Activated CD4-positive, alpha-beta memory T cell treated with anti-CD3 and anti-CD28 coated beads, Interleukin-2, amount 10 ng/mL, durations not matched to agents 7 days and 5 days (primary cell): Measurements from ENCODE around the gene MDM4. TPM values are rescaled to one million over a fixed set of nuclear protein-coding genes. Genes with fewer than 3 reads are reported as not detected.

ENCODE experiments used
- CTCF ChIA-PET: fragments of 350-600 bp; sonication (Branson Sonifier 250); formaldehyde crosslinking; loops from one replicate; lab custom pipeline; 2021; ENCODE audit warnings: antibody characterized with exemption, inconsistent platforms; lab: Charles Lee
- POLR2A ChIA-PET: fragments of 350-600 bp; sonication (Branson Sonifier 250); formaldehyde crosslinking; loops from one replicate; lab custom pipeline; 2021; ENCODE audit warnings: antibody characterized with exemption; lab: Charles Lee
- DNase-seq: peaks from one replicate; pipeline ENCODE4 v3.0.0-alpha.2; 2020
- H3K27ac Mint-ChIP-seq: one replicate; pipeline ENCODE4 v1.8.0; 2021; ENCODE audit warnings: mild to moderate bottlenecking, mixed read lengths
- H3K27me3 Mint-ChIP-seq: one replicate; pipeline ENCODE4 v1.8.0; 2021; ENCODE audit warnings: mixed read lengths
- H3K36me3 Mint-ChIP-seq: one replicate; pipeline ENCODE4 v1.8.0; 2021; ENCODE audit warnings: low read depth, mixed read lengths
- H3K4me1 Mint-ChIP-seq: one replicate; pipeline ENCODE4 v1.8.0; 2021; ENCODE audit warnings: mixed read lengths
- H3K4me3 Mint-ChIP-seq: one replicate; pipeline ENCODE4 v1.8.0; 2021; ENCODE audit warnings: mild to moderate bottlenecking, mixed read lengths
- H3K9me3 Mint-ChIP-seq: one replicate; pipeline ENCODE4 v1.8.0; 2021; ENCODE audit warnings: mixed read lengths
- total RNA-seq, 2 experiments: library from RNA; stranded (reverse); gene quantifications; one replicate each; pipeline ENCODE4 v1.2.3, GENCODE V29; 2021

MDM4 gene
- total RNA-seq: 10 to 100 TPM; 85.1 to 95.4 TPM

GRCh38 chr1:204516180-204516879, at the start of gene MDM4:
Gene MDM4 (plus strand): TSS chr1:204516406. CDS start chr1:204525519, 9,113 bp downstream.
- H3K36me3 Mint-ChIP-seq: peaks cover 23% of the 10 kb centered on the region
- no peaks in the 10 kb centered on the region for H3K9me3 Mint-ChIP-seq
- H3K4me1 Mint-ChIP-seq: peaks cover 64% of the 10 kb centered on the region
- H3K27ac Mint-ChIP-seq: no peak within 1 kb of the TSS
- H3K27me3 Mint-ChIP-seq: no peaks in the 10 kb centered on the region
- ChIA-PET CTCF (interaction anchor here (0.6 to 7.2 kb wide), 22 partner anchors 9 to 292 kb away, joined by 3 to 71 read pairs (median 4); partner anchors contain the start of gene PIK3C2B), POLR2A (interaction anchor here (0.6 to 6.4 kb wide), 30 partner anchors 10 to 1227 kb away, joined by 3 to 140 read pairs (median 5); partner anchors contain the start of gene PIK3C2B)
- peak; percentile 95 for DNase-seq
- H3K4me3 Mint-ChIP-seq: no peak within 1 kb of the TSS

GRCh38 chr1:204466416-204467405, 49.5 kb upstream of the MDM4 start:
- H3K27me3 Mint-ChIP-seq: no peaks in the 10 kb centered on the region
- H3K27ac Mint-ChIP-seq: no peak overlapping the region
- no peaks in the 10 kb centered on the region for H3K9me3 Mint-ChIP-seq
- H3K36me3 Mint-ChIP-seq: peaks cover 52% of the 10 kb centered on the region
- POLR2A ChIA-PET: interaction anchor here (0.9 to 1.2 kb wide), 3 partner anchors 12 to 26 kb away, joined by 3 to 4 read pairs (median 3); no protein-coding TSS in a partner anchor
- peaks cover 41% of the 10 kb centered on the region for H3K4me1 Mint-ChIP-seq
- no peak for DNase-seq
- no peak overlapping the region for H3K4me3 Mint-ChIP-seq
- CTCF ChIA-PET: interaction anchor here (0.8 to 2.6 kb wide), 8 partner anchors 13 to 68 kb away, joined by 3 to 7 read pairs (median 4); no protein-coding TSS in a partner anchor

GRCh38 chr1:204468206-204468605, 48.0 kb upstream of the MDM4 start:
- H3K4me1 Mint-ChIP-seq: peaks cover 27% of the 10 kb centered on the region
- DNase-seq: no peak
- CTCF ChIA-PET: interaction anchor here (1.2 kb wide), 1 partner anchor 37 kb away, joined by 4 read pairs; no protein-coding TSS in a partner anchor
- POLR2A ChIA-PET: no interaction called here
- H3K4me3 Mint-ChIP-seq: no peak overlapping the region
- H3K36me3 Mint-ChIP-seq: peaks cover 41% of the 10 kb centered on the region
- H3K9me3 Mint-ChIP-seq: no peaks in the 10 kb centered on the region
- H3K27ac Mint-ChIP-seq: no peak overlapping the region
- H3K27me3 Mint-ChIP-seq: no peaks in the 10 kb centered on the region

GRCh38 chr1:204468766-204469302, 47.4 kb upstream of the MDM4 start:
- Mint-ChIP-seq H3K36me3 (peaks cover 34% of the 10 kb centered on the region), H3K4me1 (peaks cover 20% of the 10 kb centered on the region), H3K27me3 (no peaks in the 10 kb centered on the region), H3K9me3 (no peaks in the 10 kb centered on the region), H3K4me3 (no peak overlapping the region), H3K27ac (no peak overlapping the region)
- POLR2A ChIA-PET: no interaction called here
- DNase-seq: no peak
- CTCF ChIA-PET: interaction anchor here (1.4 kb wide), 2 partner anchors 10 to 32 kb away, joined by 3 to 5 read pairs; no protein-coding TSS in a partner anchor

GRCh38 chr1:204469304-204469703, 46.9 kb upstream of the MDM4 start:
- peaks cover 16% of the 10 kb centered on the region for H3K4me1 Mint-ChIP-seq
- ChIA-PET POLR2A (no interaction called here), CTCF (interaction anchor here (1.4 kb wide), 2 partner anchors 9 to 32 kb away, joined by 3 to 5 read pairs; no protein-coding TSS in a partner anchor)
- no peaks in the 10 kb centered on the region for H3K27me3 Mint-ChIP-seq
- DNase-seq: no peak
- no peak overlapping the region for H3K4me3 Mint-ChIP-seq
- no peaks in the 10 kb centered on the region for H3K9me3 Mint-ChIP-seq
- H3K27ac Mint-ChIP-seq: no peak overlapping the region
- H3K36me3 Mint-ChIP-seq: peaks cover 30% of the 10 kb centered on the region

GRCh38 chr1:204471687-204472086, 44.5 kb upstream of the MDM4 start:
- peaks cover 21% of the 10 kb centered on the region for H3K36me3 Mint-ChIP-seq
- H3K27ac Mint-ChIP-seq: no peak overlapping the region
- no peak for DNase-seq
- POLR2A ChIA-PET: no interaction called here
- H3K4me1 Mint-ChIP-seq: no peaks in the 10 kb centered on the region
- H3K4me3 Mint-ChIP-seq: no peak overlapping the region
- CTCF ChIA-PET: no interaction called here
- no peaks in the 10 kb centered on the region for H3K9me3 Mint-ChIP-seq
- no peaks in the 10 kb centered on the region for H3K27me3 Mint-ChIP-seq

GRCh38 chr1:204472660-204473059, 43.5 kb upstream of the MDM4 start:
- Mint-ChIP-seq H3K9me3 (no peaks in the 10 kb centered on the region), H3K36me3 (peaks cover 21% of the 10 kb centered on the region), H3K27ac (no peak overlapping the region), H3K27me3 (no peaks in the 10 kb centered on the region), H3K4me1 (peaks cover 4% of the 10 kb centered on the region), H3K4me3 (no peak overlapping the region)
- DNase-seq: no peak
- POLR2A ChIA-PET: no interaction called here
- CTCF ChIA-PET: interaction anchor here (1.2 to 1.8 kb wide), 2 partner anchors 21 to 27 kb away, joined by 3 to 6 read pairs; no protein-coding TSS in a partner anchor

- Mint-ChIP-seq H3K4me1 (peaks cover 8% of the 10 kb centered on the region), H3K27me3 (no peaks in the 10 kb centered on the region), H3K4me3 (no peak overlapping the region), H3K36me3 (peaks cover 15% of the 10 kb centered on the region), H3K27ac (no peak overlapping the region), H3K9me3 (no peaks in the 10 kb centered on the region)
- ChIA-PET POLR2A (interaction anchor here (1.1 kb wide), 1 partner anchor 21 kb away, joined by 3 read pairs; the partner anchor contains the start of gene PIK3C2B), CTCF (interaction anchor here (1.2 to 1.8 kb wide), 3 partner anchors 21 to 30 kb away, joined by 3 to 6 read pairs (median 4); no protein-coding TSS in a partner anchor)
- no peak for DNase-seq
Observed at GRCh38 chr1:204473400-204473965, 42.7 kb upstream of the MDM4 start.

GRCh38 chr1:204475656-204476432, 40.4 kb upstream of the MDM4 start:
- Mint-ChIP-seq H3K4me1 (peaks cover 20% of the 10 kb centered on the region), H3K36me3 (no peaks in the 10 kb centered on the region), H3K27ac (no peak overlapping the region), H3K4me3 (no peak overlapping the region), H3K27me3 (no peaks in the 10 kb centered on the region), H3K9me3 (no peaks in the 10 kb centered on the region)
- DNase-seq: no peak
- ChIA-PET CTCF (interaction anchor here (1.4 kb wide), 1 partner anchor 18 kb away, joined by 5 read pairs; the partner anchor contains the start of gene PIK3C2B), POLR2A (no interaction called here)

GRCh38 chr1:204476563-204476962, 39.6 kb upstream of the MDM4 start:
- H3K4me3 Mint-ChIP-seq: no peak overlapping the region
- no peak overlapping the region for H3K27ac Mint-ChIP-seq
- DNase-seq: no peak
- no peaks in the 10 kb centered on the region for H3K27me3 Mint-ChIP-seq
- H3K9me3 Mint-ChIP-seq: no peaks in the 10 kb centered on the region
- ChIA-PET CTCF (interaction anchor here (2.2 kb wide), 1 partner anchor 17 kb away, joined by 7 read pairs; no protein-coding TSS in a partner anchor), POLR2A (no interaction called here)
- peaks cover 20% of the 10 kb centered on the region for H3K4me1 Mint-ChIP-seq
- no peaks in the 10 kb centered on the region for H3K36me3 Mint-ChIP-seq

GRCh38 chr1:204477036-204477740, 39.0 kb upstream of the MDM4 start:
- Mint-ChIP-seq H3K4me3 (no peak overlapping the region), H3K27ac (no peak overlapping the region), H3K9me3 (no peaks in the 10 kb centered on the region), H3K4me1 (peaks cover 20% of the 10 kb centered on the region), H3K27me3 (no peaks in the 10 kb centered on the region), H3K36me3 (no peaks in the 10 kb centered on the region)
- ChIA-PET CTCF (interaction anchor here (1.0 to 2.4 kb wide), 4 partner anchors 17 to 46 kb away, joined by 6 to 10 read pairs (median 8); no protein-coding TSS in a partner anchor), POLR2A (no interaction called here)
- DNase-seq: no peak
